Diencephalon (tissue), 1 donor: ENCODE data around the gene MRFAP1. TPM values are rescaled to one million over a fixed set of nuclear protein-coding genes. Genes with fewer than 3 reads are reported as not detected.

ENCODE experiments used
- total RNA-seq: library from RNA; depleted of rRNA; stranded (reverse); fragments of >200 nt; gene quantifications from one replicate; pipeline ENCODE4 v1.2.3, GENCODE V29; 2014

Gene MRFAP1
- total RNA-seq: 216 TPM

GRCh38 chr4:6640292-6641163 lies at the start of gene MRFAP1:
Gene MRFAP1 (plus strand): TSS chr4:6640685. CDS start chr4:6640863, 178 bp downstream.

Other genes with a start within 250 kb of the MRFAP1 start
- gene PPP2R2C, start 168.1 kb upstream of the MRFAP1 start, total RNA-seq: 111 TPM
- 12.2 TPM for gene MAN2B2, start 65.5 kb upstream of the MRFAP1 start, total RNA-seq
- gene S100P, start 53.2 kb downstream of the MRFAP1 start, total RNA-seq: 0.46 TPM
- gene MRFAP1L1, start 69.2 kb downstream of the MRFAP1 start, total RNA-seq: 101 TPM
- gene BLOC1S4, start 75.5 kb downstream of the MRFAP1 start, total RNA-seq: 9.9 TPM
- gene KIAA0232, start 142.0 kb downstream of the MRFAP1 start, total RNA-seq: 66.4 TPM